OCI-LY3 (cell line): ENCODE results near the gene UGT1A4.

ENCODE experiments used
- EZH2phosphoT487 ChIP-seq: fragments of 200-600 bp; shearing (Covaris generic); IDR thresholded peaks from 2 replicates; pipeline ENCODE4 v1.6.1; 2018; ENCODE audit warnings: antibody characterized with exemption, mixed run types, low read depth
- TF ChIP-seq, protein P1 (sequence below): fragments of 200-600, 300-600 bp; sonication (generic); IDR thresholded peaks from 2 replicates; pipeline ENCODE4 v1.5.1; 2014; ENCODE audit warnings: antibody characterized with exemption, low read length, low read depth

- TF ChIP-seq, protein P1, sequence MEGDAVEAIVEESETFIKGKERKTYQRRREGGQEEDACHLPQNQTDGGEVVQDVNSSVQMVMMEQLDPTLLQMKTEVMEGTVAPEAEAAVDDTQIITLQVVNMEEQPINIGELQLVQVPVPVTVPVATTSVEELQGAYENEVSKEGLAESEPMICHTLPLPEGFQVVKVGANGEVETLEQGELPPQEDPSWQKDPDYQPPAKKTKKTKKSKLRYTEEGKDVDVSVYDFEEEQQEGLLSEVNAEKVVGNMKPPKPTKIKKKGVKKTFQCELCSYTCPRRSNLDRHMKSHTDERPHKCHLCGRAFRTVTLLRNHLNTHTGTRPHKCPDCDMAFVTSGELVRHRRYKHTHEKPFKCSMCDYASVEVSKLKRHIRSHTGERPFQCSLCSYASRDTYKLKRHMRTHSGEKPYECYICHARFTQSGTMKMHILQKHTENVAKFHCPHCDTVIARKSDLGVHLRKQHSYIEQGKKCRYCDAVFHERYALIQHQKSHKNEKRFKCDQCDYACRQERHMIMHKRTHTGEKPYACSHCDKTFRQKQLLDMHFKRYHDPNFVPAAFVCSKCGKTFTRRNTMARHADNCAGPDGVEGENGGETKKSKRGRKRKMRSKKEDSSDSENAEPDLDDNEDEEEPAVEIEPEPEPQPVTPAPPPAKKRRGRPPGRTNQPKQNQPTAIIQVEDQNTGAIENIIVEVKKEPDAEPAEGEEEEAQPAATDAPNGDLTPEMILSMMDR: no peak
- TF ChIP-seq EZH2phosphoT487: no peak
Measured at GRCh38 chr2:233816334-233816733, 97.8 kb downstream of the UGT1A4 start.
